Fibroblast of lung (primary cell): ENCODE measurements around the gene SARM1. TPM values are rescaled to one million over a fixed set of nuclear protein-coding genes. Genes with fewer than 3 reads are reported as not detected.

ENCODE experiments used
- DNase-seq, 2 donors: peaks; one replicate each; pipeline versions ENCODE4 v3.0.0 to v3.0.0-alpha.2; 2010; ENCODE audit warnings: low read depth in 2 of 2
- H2AFZ ChIP-seq: 2 replicates; pipeline ENCODE4 v1.5.1; 2012; ENCODE audit warnings: low read length, control low read depth, inconsistent platforms
- H3K27ac ChIP-seq: 2 replicates; pipeline ENCODE4 v1.5.1; 2011; ENCODE audit warnings: low read length, control low read depth; ENCODE audit not compliant: insufficient read depth
- H3K27me3 ChIP-seq: 2 replicates; pipeline ENCODE4 v1.5.1; 2011; ENCODE audit warnings: mild to moderate bottlenecking, low read length; ENCODE audit not compliant: control insufficient read depth, insufficient read depth
- H3K36me3 ChIP-seq: 2 replicates; pipeline ENCODE4 v1.5.1; 2011; ENCODE audit warnings: low read length; ENCODE audit not compliant: control insufficient read depth, insufficient read depth
- H3K4me1 ChIP-seq: 2 replicates; pipeline ENCODE4 v1.5.1; 2011; ENCODE audit warnings: low read length; ENCODE audit not compliant: control insufficient read depth, insufficient read depth; ENCODE audit errors: extremely low read depth
- H3K4me2 ChIP-seq: 2 replicates; pipeline ENCODE4 v1.5.1; 2011; ENCODE audit warnings: low read length, control low read depth; ENCODE audit not compliant: insufficient read depth; ENCODE audit errors: extremely low read depth
- H3K4me3 ChIP-seq, 4 experiments: fragments of 200-600 bp in 1 of 4; sonication (generic) in 1 of 4; replicated peaks in 1 of 4; 2 replicates each; pipeline ENCODE4 v1.5.1; 2011 to 2016; ENCODE audit warnings: low read length in 4 of 4, low read depth in 3 of 4, mild to moderate bottlenecking in 3 of 4, control low read depth in 2 of 4, inconsistent platforms in 1 of 4, mixed read lengths in 1 of 4; ENCODE audit not compliant: insufficient read depth in 1 of 4; ENCODE audit errors: control extremely low read depth in 1 of 4
- H3K79me2 ChIP-seq: 2 replicates; pipeline ENCODE4 v1.5.1; 2012; ENCODE audit warnings: mild to moderate bottlenecking, low read length, inconsistent platforms; ENCODE audit not compliant: control insufficient read depth, insufficient read depth
- H3K9ac ChIP-seq: 2 replicates; pipeline ENCODE4 v1.5.1; 2011; ENCODE audit warnings: mild to moderate bottlenecking, low read length, control low read depth; ENCODE audit not compliant: insufficient read depth
- H3K9me3 ChIP-seq: 2 replicates; pipeline ENCODE4 v1.5.1; 2012; ENCODE audit warnings: low read depth, low read length; ENCODE audit not compliant: control insufficient read depth, insufficient read depth
- H4K20me1 ChIP-seq: 2 replicates; pipeline ENCODE4 v1.5.1; 2011; ENCODE audit warnings: low read length; ENCODE audit not compliant: control insufficient read depth, insufficient read depth; ENCODE audit errors: extremely low read depth
- EZH2 ChIP-seq: IDR thresholded peaks from 2 replicates; pipeline ENCODE4 v1.5.1; 2012; ENCODE audit warnings: low read length, control low read depth, mild to moderate bottlenecking; ENCODE audit errors: missing control alignments
- polyA plus RNA-seq, 2 donors: library from polyadenylated mRNA; depleted of rRNA in 1 of 2; stranded (reverse) in 1 of 2; unstranded in 1 of 2; fragments of >200 nt; gene quantifications; 2 replicates each; pipeline ENCODE4 v1.2.1, GENCODE V29; 2011 to 2012; ENCODE audit warnings: missing spikeins in 1 of 2
- total RNA-seq: library from RNA; depleted of rRNA; stranded (reverse); fragments of >200 nt; gene quantifications from 2 replicates; pipeline ENCODE4 v1.2.1, GENCODE V29; 2014
- TF ChIP-seq, protein P1 (sequence below), 2 donors: IDR thresholded peaks in 1 of 2; conservative IDR thresholded peaks in 1 of 2; 1 replicate in 1 of 2; 2 replicates in 1 of 2; pipeline ENCODE4 v1.5.1; 2011 to 2012; ENCODE audit warnings: low read length in 2 of 2, control low read depth in 1 of 2, inconsistent platforms in 1 of 2, low read depth in 1 of 2, mild to moderate bottlenecking in 1 of 2

The SARM1 gene
- total and polyA plus RNA-seq, 2 donors (not counting 1 experiment from before 2014, with no cell fraction given), result 3.1 to 10.8 TPM

DNA sequence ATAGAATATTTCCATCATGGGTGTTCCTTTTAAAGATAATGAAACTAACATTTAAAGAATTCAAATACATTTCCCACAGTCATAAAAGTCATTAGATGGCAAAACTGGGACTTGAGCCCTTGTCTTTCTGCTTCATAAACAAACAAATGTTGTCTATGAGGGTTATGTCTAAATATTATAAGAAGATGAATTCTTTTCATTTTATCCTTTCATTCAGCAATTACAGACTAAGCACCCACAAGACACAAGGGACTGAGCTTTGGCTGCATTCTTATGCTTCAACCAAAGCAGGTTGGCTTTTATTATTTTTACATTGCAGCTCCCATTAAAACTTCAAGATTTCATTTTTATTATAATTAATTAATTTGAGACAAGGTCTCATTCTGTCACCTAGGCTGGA is 14.9 kb downstream of the SARM1 start:
- Histone ChIP-seq H3K79me2 (no peaks in the 10 kb centered on the region), H3K27me3 (no peaks in the 10 kb centered on the region), H3K9me3 (no peaks in the 10 kb centered on the region), H3K9ac (no peak overlapping the region), H3K4me1 (no peaks in the 10 kb centered on the region), H4K20me1 (no peaks in the 10 kb centered on the region), H3K4me3 (no peak overlapping the region), H3K27ac (no peak overlapping the region), H3K36me3 (peaks cover 4% of the 10 kb centered on the region), H2AFZ (no peak overlapping the region), H3K4me2 (no peak overlapping the region)
- TF ChIP-seq, protein P1, sequence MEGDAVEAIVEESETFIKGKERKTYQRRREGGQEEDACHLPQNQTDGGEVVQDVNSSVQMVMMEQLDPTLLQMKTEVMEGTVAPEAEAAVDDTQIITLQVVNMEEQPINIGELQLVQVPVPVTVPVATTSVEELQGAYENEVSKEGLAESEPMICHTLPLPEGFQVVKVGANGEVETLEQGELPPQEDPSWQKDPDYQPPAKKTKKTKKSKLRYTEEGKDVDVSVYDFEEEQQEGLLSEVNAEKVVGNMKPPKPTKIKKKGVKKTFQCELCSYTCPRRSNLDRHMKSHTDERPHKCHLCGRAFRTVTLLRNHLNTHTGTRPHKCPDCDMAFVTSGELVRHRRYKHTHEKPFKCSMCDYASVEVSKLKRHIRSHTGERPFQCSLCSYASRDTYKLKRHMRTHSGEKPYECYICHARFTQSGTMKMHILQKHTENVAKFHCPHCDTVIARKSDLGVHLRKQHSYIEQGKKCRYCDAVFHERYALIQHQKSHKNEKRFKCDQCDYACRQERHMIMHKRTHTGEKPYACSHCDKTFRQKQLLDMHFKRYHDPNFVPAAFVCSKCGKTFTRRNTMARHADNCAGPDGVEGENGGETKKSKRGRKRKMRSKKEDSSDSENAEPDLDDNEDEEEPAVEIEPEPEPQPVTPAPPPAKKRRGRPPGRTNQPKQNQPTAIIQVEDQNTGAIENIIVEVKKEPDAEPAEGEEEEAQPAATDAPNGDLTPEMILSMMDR (conservative IDR thresholded peaks at IDR 0.05 in 1 of 2, IDR thresholded peaks at IDR 0.05 in 1 of 2; ENCODE audit: low read depth in 1 of 2, low read length in 2 of 2), result no peak
- no peak for TF ChIP-seq EZH2
- DNase-seq, result no peak

DNA sequence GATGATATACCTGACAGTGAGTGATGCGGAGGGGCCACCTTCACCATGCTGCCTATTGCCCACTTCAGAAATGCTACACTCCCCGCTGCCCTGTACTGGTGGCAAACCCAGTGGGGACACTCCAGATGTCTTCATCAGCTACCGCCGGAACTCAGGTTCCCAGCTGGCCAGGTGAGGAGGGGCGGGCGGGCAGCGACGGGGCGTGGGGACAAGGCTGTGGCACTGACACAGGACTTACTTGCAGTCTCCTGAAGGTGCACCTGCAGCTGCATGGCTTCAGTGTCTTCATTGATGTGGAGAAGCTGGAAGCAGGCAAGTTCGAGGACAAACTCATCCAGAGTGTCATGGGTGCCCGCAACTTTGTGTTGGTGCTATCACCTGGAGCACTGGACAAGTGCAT is 16.6 kb downstream of the SARM1 start:
- H3K27ac ChIP-seq, result no peak overlapping the region
- H2AFZ ChIP-seq, result no peak overlapping the region
- H3K79me2 ChIP-seq, result no peaks in the 10 kb centered on the region
- H3K36me3 ChIP-seq, result peaks cover 4% of the 10 kb centered on the region
- no peak overlapping the region for H3K4me2 ChIP-seq
- no peaks in the 10 kb centered on the region for H3K4me1 ChIP-seq
- no peaks in the 10 kb centered on the region for H3K9me3 ChIP-seq
- no peak overlapping the region for H3K4me3 ChIP-seq
- H3K27me3 ChIP-seq, result no peaks in the 10 kb centered on the region
- no peak overlapping the region for H3K9ac ChIP-seq
- TF ChIP-seq, protein P1 (conservative IDR thresholded peaks at IDR 0.05 in 1 of 2, IDR thresholded peaks at IDR 0.05 in 1 of 2; ENCODE audit: low read depth in 1 of 2, low read length in 2 of 2), result no peak
- TF ChIP-seq EZH2, result no peak
- DNase-seq, result no peak
- no peaks in the 10 kb centered on the region for H4K20me1 ChIP-seq

DNA sequence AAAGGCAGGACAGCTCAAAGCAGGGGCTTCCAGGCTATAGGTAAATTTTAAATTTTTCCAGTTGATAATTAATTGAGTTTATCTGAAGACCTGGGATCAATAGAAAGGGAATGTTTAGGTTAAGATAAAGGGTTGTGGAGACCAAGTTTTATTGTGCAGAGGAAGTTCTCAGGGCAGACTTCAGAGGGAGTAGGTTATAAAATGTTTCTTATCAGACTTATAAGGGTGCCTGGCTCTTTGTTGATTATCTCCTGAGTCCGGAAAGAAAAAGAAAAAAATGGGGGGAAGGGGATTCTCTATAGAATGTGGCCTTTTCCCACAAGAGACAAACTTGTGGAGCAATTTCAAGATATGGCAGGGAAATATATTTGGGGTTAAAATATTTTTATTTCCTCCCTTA is 18.6 kb downstream of the SARM1 start:
- H3K4me1 ChIP-seq, result no peaks in the 10 kb centered on the region
- H3K36me3 ChIP-seq, result peaks cover 4% of the 10 kb centered on the region
- no peaks in the 10 kb centered on the region for H4K20me1 ChIP-seq
- H3K27me3 ChIP-seq, result no peaks in the 10 kb centered on the region
- TF ChIP-seq, protein P1 (conservative IDR thresholded peaks at IDR 0.05 in 1 of 2, IDR thresholded peaks at IDR 0.05 in 1 of 2; ENCODE audit: low read depth in 1 of 2, low read length in 2 of 2), result no peak
- TF ChIP-seq EZH2, result no peak
- H3K4me3 ChIP-seq, result no peak overlapping the region
- no peak overlapping the region for H3K9ac ChIP-seq
- no peaks in the 10 kb centered on the region for H3K9me3 ChIP-seq
- no peaks in the 10 kb centered on the region for H3K79me2 ChIP-seq
- H2AFZ ChIP-seq, result no peak overlapping the region
- no peak for DNase-seq
- H3K27ac ChIP-seq, result no peak overlapping the region
- no peak overlapping the region for H3K4me2 ChIP-seq
